GDM1 (cell line): ENCODE data around the gene IL13RA1.
"Not testable (repeated sequence)": the region's sequence is repeated elsewhere in the genome, so short reads cannot be mapped to it uniquely, and the experiment has no call there.

ENCODE experiments used
- DNase-seq: peaks from one replicate; lab custom pipeline; 2025; lab: John Stamatoyannopoulos, UW

IL13RA1 gene

GRCh38 chrX:118729042-118729652 lies 1.7 kb downstream of the IL13RA1 start:
- no peak for DNase-seq

- DNase-seq, result no peak
Measured at GRCh38 chrX:118730500-118731247, 3.3 kb downstream of the IL13RA1 start.

DNA sequence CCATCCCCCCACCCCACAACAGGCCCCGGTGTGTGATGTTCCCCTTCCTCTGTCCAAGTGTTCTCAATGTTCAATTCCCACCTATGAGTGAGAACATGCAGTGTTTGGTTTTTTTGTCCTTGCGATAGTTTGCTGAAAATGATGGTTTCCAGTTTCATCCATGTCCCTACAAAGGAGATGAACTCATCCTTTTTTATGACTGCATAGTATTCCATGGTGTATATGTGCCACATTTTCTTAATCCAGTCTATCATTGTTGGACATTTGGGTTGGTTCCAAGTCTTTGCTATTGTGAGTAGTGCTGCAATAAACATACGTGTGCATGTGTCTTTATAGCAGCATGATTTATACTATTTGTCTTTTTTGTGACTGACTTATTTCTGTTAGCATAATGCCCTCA lies 5.1 kb downstream of the IL13RA1 start:
- not testable (repeated sequence) for DNase-seq

DNA sequence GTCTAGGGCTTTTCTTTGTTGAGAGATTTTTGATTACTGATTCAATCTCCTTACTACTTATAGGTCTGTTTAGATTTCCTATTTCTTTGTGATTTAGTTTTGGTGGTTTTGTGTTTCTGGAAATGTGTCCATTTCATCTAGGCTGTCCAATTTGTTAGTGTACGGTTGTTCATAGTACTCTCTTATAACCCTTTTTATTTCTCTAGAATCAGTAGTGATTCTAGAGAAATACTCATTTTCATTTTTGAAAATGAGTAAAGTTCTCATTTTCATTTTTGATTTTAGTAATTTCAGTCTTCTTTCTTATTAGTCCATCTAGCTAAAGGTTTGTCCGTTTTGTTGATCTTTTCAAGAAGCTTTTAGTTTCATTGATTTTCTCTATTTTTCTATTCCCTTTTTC lies 7.5 kb downstream of the IL13RA1 start:
- DNase-seq, result no peak

DNA sequence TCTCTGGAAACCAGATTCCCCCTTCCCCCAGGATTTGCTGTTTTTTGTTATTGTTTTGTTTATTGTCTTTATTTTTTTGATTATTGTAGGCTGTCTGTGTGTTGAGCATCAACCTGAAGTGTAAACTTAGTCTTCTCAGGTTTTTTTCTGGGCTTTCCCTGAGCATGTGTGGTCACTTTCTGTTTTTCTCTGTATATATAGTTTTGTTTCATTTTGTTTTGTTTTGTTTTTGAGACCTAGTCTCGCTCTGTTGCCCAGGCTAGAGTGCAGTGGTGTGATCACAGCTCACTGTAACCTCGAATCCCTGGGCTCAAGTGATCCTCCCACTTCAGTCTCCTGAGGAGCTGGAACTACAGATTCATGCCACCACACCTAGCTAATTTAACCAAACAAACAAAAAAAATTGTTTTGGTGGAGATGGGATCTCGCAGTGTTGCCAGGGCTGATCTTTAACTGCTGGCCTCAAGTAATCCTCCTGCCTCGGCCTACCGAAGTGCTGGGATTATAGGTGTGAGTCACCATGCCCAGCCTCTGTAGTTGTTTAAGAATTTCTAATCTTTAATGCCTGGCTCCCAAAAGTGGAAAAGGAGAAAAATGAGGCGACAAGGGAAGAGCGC lies 9.1 kb downstream of the IL13RA1 start:
- no peak for DNase-seq

- DNase-seq, result no peak
Measured at GRCh38 chrX:118739577-118739976, 12.2 kb downstream of the IL13RA1 start.

GRCh38 chrX:118740276-118740889 lies 13.0 kb downstream of the IL13RA1 start:
- DNase-seq, result no peak

DNA sequence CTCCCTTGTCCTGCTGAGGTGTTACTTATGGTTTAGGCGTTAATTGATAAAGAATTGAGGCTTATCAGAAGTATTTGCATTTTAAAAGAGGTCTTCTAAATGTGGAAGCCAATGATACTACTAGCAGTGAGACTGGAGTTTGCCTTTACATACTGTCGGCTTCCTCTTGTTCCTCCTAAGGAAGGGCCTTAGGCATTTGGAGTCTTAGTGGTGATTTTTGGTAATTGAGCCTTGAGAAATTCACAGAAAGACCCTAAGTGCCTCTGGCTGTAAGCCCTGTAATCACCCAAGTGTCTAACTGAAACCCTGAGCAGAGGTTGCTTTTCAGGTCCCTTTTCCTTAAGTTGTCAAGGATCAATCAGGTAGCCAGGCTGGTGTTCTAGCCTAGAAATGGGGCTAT lies 14.8 kb downstream of the IL13RA1 start:
- no peak for DNase-seq

DNA sequence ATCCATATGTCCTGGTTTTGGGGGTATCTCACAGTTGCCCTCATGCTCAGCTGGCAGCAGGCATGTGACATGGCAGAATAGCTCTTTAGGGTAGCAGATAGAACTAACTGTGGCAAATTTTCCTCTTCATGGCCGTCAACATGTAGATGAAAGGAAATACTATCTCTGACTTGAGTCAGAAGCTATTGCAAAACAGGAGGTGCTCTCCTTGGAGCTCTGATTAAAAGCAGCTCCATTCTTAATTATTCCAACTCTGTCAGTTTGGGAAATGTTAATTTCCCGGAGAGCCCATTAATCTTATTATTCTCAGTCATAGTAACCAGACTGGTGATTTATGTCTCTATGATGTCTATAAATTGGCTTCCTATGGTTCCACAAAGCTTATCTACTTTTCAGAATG lies 18.2 kb downstream of the IL13RA1 start:
- no peak for DNase-seq

DNA sequence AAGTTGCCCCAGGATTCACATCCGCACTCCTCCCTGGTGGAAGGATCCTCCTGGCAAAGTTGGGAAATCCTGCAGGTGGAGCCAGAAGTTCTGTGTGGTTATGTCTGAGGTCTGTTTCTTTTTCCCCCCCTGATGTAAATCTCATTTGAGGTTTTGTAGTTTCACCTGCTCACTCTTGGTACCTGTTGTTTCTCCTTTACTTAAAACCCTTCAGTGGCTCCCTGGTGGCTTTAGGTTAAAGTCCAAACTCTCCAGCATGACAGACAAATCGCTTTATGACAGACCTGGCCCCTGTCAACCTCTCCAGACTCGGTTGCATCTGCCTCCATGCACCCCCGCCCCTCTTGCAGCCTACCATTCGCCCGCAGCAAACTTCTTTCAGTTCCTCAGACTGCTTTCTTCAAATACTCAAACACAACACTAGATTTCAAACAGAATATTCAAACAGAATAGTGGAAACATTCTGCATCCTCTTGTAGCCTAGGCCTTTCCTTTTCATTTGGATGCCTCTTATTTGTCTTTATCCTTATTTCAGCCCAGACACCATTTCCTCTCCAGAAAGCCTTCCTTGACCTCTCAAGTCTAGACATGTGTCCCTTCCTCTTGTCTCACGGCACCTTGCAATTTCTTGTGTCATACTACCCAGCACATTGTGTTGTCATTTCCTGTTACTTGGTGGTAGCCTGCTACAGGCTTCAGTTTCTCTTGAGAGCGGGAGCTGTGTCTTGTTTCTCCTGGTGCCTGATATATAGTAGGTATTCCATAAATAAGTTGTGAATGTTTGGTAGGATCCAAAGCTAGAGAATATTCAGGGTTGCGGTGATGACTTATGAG lies 24.8 kb downstream of the IL13RA1 start:
- peak; percentile 12 for DNase-seq

GRCh38 chrX:118755633-118756032 lies 28.2 kb downstream of the IL13RA1 start:
- no peak for DNase-seq

GRCh38 chrX:118756101-118756500 lies 28.7 kb downstream of the IL13RA1 start:
- no peak for DNase-seq

DNA sequence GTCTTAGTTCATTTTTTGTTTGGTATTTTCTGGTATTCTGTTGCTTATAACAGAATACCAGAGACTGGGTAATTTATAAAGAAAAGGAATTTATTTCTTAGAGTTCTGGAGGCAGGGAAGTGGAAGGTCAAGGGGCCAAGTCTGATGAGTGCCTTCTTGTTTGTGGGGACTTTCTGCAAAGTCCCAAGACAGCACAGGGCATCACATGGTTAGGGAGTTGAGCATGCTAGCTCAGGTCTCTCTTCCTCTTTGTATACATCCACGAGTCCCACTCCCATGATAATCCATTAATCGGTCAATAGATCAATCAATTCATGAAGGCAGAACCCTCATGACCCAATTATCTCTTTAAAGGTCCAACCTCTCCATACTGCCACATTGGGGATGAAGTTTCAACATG lies 31.1 kb downstream of the IL13RA1 start:
- no peak for DNase-seq

DNA sequence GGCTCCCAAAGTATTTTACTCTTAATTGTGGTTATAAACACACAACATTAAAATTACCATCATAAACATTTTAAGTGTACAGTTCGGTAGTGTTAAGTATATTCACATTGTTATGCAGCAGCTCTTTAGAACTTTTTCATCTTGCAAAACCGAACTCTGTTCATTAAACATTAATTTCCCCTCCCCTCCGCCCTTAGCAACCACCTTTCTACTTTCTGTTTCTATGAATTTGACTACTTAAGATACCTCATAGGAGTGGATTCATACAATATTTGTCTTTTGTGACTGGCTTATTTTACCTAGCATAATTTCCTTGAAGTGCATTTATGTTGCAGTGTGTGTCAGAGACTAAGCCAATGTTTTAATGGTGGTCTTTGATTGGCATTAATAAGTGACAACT lies 32.6 kb downstream of the IL13RA1 start:
- DNase-seq, result no peak

GRCh38 chrX:118761939-118762707 lies 34.7 kb downstream of the IL13RA1 start:
- DNase-seq, result no peak

- no peak for DNase-seq
Measured at GRCh38 chrX:118763489-118763888, 36.1 kb downstream of the IL13RA1 start.

- no peak for DNase-seq
Measured at GRCh38 chrX:118764122-118764521, 36.7 kb downstream of the IL13RA1 start.

- no peak for DNase-seq
Measured at GRCh38 chrX:118770133-118770760, 42.8 kb downstream of the IL13RA1 start.

- DNase-seq, result no peak
Measured at GRCh38 chrX:118772051-118772450, 44.6 kb downstream of the IL13RA1 start.

- DNase-seq, result no peak
Measured at GRCh38 chrX:118773782-118774181, 46.4 kb downstream of the IL13RA1 start.

DNA sequence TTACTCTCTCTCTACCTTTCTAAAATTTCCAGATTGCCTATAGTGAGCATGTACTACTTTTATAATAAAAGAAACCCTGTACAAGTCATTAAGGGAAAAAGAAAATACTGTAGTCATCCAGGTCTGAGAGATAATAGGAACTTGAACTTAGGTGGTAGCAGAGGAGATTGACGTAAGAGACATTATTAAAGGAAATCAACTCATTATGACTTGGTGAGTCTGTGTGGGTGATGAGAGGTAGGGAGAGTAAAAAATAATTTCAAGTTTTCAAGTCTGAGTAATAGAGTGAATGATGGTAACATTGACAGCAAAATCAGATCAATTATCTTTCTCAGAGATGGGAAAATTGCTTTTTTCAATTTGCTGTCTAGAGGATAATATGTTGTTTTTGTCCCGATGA lies 52.2 kb downstream of the IL13RA1 start:
- DNase-seq, result no peak
